A549 (cell line): ENCODE data around the gene RNF167. TPM values are rescaled to one million over a fixed set of nuclear protein-coding genes. Genes with fewer than 3 reads are reported as not detected.

Experiments used
- CBX2 ChIP-seq: fragments of 200-600 bp; sonication (generic); IDR thresholded peaks from 2 replicates; pipeline ENCODE4 v1.6.1; 2016; ENCODE audit warnings: low read depth, mild to moderate bottlenecking, borderline replicate concordance
- CBX8 ChIP-seq: fragments of 200-600 bp; sonication (generic); IDR thresholded peaks from 2 replicates; pipeline ENCODE4 v1.6.1; 2016
- EHF ChIP-seq: fragments of 250-450 bp; sonication (Bioruptor Pico); IDR thresholded peaks from 2 replicates; pipeline ENCODE4 v1.5.0; 2020; ENCODE audit warnings: mild to moderate bottlenecking
- EHMT2 ChIP-seq: fragments of 200-600 bp; sonication (generic); IDR thresholded peaks from 2 replicates; pipeline ENCODE4 v1.6.1; 2016; ENCODE audit warnings: antibody characterized with exemption, low read depth, mild to moderate bottlenecking, moderate library complexity
- ESRRA ChIP-seq: fragments of 150-350 bp; IDR thresholded peaks from 2 replicates; pipeline ENCODE4 v1.6.1; 2014; ENCODE audit warnings: mild to moderate bottlenecking, low read length, borderline replicate concordance
- FOSB ChIP-seq: fragments of 250-450 bp; sonication (Bioruptor Pico); IDR thresholded peaks from 2 replicates; pipeline ENCODE4 v1.5.0; 2020; ENCODE audit warnings: mild to moderate bottlenecking, moderate library complexity
- HDAC2 ChIP-seq: fragments of 200-600 bp; sonication (generic); IDR thresholded peaks from 2 replicates; pipeline ENCODE4 v1.6.1; 2016
- HEYL ChIP-seq: fragments of 250-450 bp; sonication (Bioruptor Pico); IDR thresholded peaks from 2 replicates; pipeline ENCODE4 v1.8.0; 2021; ENCODE audit warnings: mild to moderate bottlenecking, moderate library complexity
- HOXA7 ChIP-seq: fragments of 250-450 bp; sonication (Bioruptor Pico); IDR thresholded peaks from 2 replicates; pipeline ENCODE4 v1.5.0; 2020; ENCODE audit warnings: mild to moderate bottlenecking, moderate library complexity
- HOXB13 ChIP-seq: fragments of 250-450 bp; sonication (Bioruptor Pico); IDR thresholded peaks from 2 replicates; pipeline ENCODE4 v1.5.0; 2020; ENCODE audit warnings: low read depth, mild to moderate bottlenecking, moderate library complexity
- JUN ChIP-seq, 2 experiments: fragments of >200 bp; sonication (Bioruptor Twin); formaldehyde crosslinking; IDR thresholded peaks; 2 replicates in 1 of 2; 3 replicates in 1 of 2; pipeline ENCODE4 v1.6.1; 2016 to 2017
- JUNB ChIP-seq: fragments of >200 bp; sonication (Bioruptor Twin); formaldehyde crosslinking; IDR thresholded peaks from 2 replicates; pipeline ENCODE4 v1.6.1; 2016
- KDM1A ChIP-seq: fragments of 200-600 bp; sonication (generic); IDR thresholded peaks from 2 replicates; pipeline ENCODE4 v1.6.1; 2016; ENCODE audit warnings: low read depth, mild to moderate bottlenecking
- MAZ ChIP-seq: fragments of 150-350 bp; IDR thresholded peaks from 2 replicates; pipeline ENCODE4 v1.6.1; 2014; ENCODE audit warnings: antibody characterized with exemption, low read depth, low read length, borderline replicate concordance
- MYC ChIP-seq: IDR thresholded peaks from 2 replicates; pipeline ENCODE4 v1.6.1; 2012; ENCODE audit warnings: mild to moderate bottlenecking, inconsistent platforms, low read length, improper control_type of control experiment, borderline replicate concordance
- NFE2L2 ChIP-seq: fragments of 150-350 bp; conservative IDR thresholded peaks from 2 replicates; pipeline ENCODE4 v1.6.1; 2014; ENCODE audit warnings: low read length
- NPAS2 ChIP-seq: fragments of 250-450 bp; sonication (Bioruptor Pico); IDR thresholded peaks from 2 replicates; pipeline ENCODE4 v1.8.0; 2022; ENCODE audit warnings: mild to moderate bottlenecking, moderate library complexity, borderline replicate concordance
- NR3C1 ChIP-seq: fragments of >200 bp; sonication (Bioruptor Twin); formaldehyde crosslinking; IDR thresholded peaks from 3 replicates; pipeline ENCODE4 v1.6.1; 2017
- POLR2AphosphoS2 ChIP-seq: conservative IDR thresholded peaks from 2 replicates; pipeline ENCODE4 v1.6.1; 2012; ENCODE audit warnings: low read length, improper control_type of control experiment, inconsistent platforms
- RAD21 ChIP-seq, 2 experiments: fragments of >200 bp in 1 of 2; sonication (Bioruptor Twin) in 1 of 2; formaldehyde crosslinking in 1 of 2; IDR thresholded peaks in 1 of 2; conservative IDR thresholded peaks in 1 of 2; 2 replicates in 1 of 2; 3 replicates in 1 of 2; pipeline ENCODE4 v1.6.1; 2012 to 2018; ENCODE audit warnings: inconsistent platforms in 1 of 2
- RNF2 ChIP-seq: fragments of 200-600 bp; sonication (generic); IDR thresholded peaks from 2 replicates; pipeline ENCODE4 v1.6.1; 2016; ENCODE audit warnings: low read depth, mild to moderate bottlenecking, antibody characterized with exemption, moderate library complexity, borderline replicate concordance
- SREBF2 ChIP-seq: fragments of 450-650 bp; IDR thresholded peaks from 2 replicates; pipeline ENCODE4 v1.6.1; 2014; ENCODE audit warnings: mild to moderate bottlenecking, moderate library complexity
- ZC3H11A ChIP-seq: fragments of 450-650 bp; IDR thresholded peaks from 2 replicates; pipeline ENCODE4 v1.6.1; 2014; ENCODE audit warnings: antibody characterized with exemption, mild to moderate bottlenecking
- ZFP36 ChIP-seq: fragments of 450-650 bp; IDR thresholded peaks from 2 replicates; pipeline ENCODE4 v1.6.1; 2014; ENCODE audit warnings: borderline replicate concordance; ENCODE audit not compliant: partially characterized antibody
- polyA plus RNA-seq, 4 experiments: library from polyadenylated mRNA; depleted of rRNA in 3 of 4; stranded (reverse); fragments of >200 nt; fragmentation: RNase III in 1 of 4; extraction: RNeasy Plus Mini Kit Qiagen cat#74134 plus additional on column Dnase treatment in 1 of 4; gene quantifications; 2 replicates in 3 of 4; 3 replicates in 1 of 4; pipeline ENCODE4 v1.2.3, GENCODE V29; 2011 to 2017
- TF ChIP-seq, protein P1 (sequence below): fragments of 250-450 bp; sonication (Bioruptor Pico); IDR thresholded peaks from 2 replicates; pipeline ENCODE4 v1.5.0; 2021; ENCODE audit warnings: mild to moderate bottlenecking, moderate library complexity, borderline replicate concordance
- TF ChIP-seq, protein P2 (sequence below): fragments of >200 bp; sonication (Bioruptor Twin); formaldehyde crosslinking; IDR thresholded peaks from 3 replicates; pipeline ENCODE4 v1.5.1; 2016
- TF ChIP-seq, protein P3 (sequence below): fragments of 200-600 bp; sonication (generic); IDR thresholded peaks from 2 replicates; pipeline ENCODE4 v1.6.1; 2016; ENCODE audit warnings: antibody characterized with exemption, mild to moderate bottlenecking, moderate library complexity
- TF ChIP-seq, protein P4 (sequence below): fragments of >200 bp; sonication (Bioruptor Twin); formaldehyde crosslinking; IDR thresholded peaks from 3 replicates; pipeline ENCODE4 v1.6.1; 2016
- TF ChIP-seq, protein P5 (sequence below): IDR thresholded peaks from 2 replicates; pipeline ENCODE4 v1.6.1; 2012
- TF ChIP-seq, protein P6 (sequence below): fragments of 150-350 bp; IDR thresholded peaks from 2 replicates; pipeline ENCODE4 v1.6.1; 2014; ENCODE audit warnings: low read depth, mild to moderate bottlenecking, low read length
- TF ChIP-seq, protein P7 (sequence below): IDR thresholded peaks from 2 replicates; pipeline ENCODE4 v1.6.1; 2012; ENCODE audit warnings: low read depth, borderline replicate concordance

Gene RNF167
- polyA plus RNA-seq, 2 of the 4 experiments (the other 2 are of a cell fraction): 86.4 to 98.7 TPM

DNA sequence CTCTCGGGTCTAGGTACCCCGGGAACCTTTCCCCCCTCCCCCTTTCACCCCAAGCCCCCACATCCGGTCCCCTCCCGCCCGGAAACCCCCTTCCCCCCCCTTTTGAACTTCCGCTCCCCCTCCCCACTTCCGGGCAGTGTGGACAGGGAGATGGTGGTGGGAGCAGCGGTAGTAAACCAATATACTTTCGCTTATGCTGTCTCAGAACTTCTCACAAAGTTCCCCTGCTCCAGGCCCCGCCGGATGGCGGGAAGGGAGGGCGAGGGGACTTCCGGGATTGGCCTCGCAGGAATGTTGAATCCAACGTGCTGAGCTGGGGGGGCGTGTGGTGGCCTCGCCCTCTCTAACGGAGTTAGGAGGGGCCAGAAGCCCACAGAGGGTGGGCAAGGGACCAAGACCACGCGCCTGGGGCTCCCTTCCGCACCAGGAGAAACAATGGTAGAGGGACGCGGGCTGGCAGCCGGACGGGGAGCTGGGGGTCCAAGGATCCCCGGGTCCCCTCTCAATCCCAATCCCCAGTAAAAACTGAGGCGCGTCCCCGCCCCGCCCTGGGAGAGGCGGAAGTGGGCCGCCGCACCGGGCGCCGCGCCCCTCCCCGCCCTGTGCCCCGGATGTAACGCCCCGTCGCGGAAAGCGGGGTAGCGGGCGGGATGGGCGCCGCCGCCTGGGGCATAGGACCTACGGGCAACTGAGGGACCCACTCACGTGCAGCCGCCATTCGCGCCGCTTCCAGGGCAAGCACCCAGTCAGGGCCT is 7.5 kb downstream of the RNF167 start (continued):
- TF ChIP-seq, protein P1, sequence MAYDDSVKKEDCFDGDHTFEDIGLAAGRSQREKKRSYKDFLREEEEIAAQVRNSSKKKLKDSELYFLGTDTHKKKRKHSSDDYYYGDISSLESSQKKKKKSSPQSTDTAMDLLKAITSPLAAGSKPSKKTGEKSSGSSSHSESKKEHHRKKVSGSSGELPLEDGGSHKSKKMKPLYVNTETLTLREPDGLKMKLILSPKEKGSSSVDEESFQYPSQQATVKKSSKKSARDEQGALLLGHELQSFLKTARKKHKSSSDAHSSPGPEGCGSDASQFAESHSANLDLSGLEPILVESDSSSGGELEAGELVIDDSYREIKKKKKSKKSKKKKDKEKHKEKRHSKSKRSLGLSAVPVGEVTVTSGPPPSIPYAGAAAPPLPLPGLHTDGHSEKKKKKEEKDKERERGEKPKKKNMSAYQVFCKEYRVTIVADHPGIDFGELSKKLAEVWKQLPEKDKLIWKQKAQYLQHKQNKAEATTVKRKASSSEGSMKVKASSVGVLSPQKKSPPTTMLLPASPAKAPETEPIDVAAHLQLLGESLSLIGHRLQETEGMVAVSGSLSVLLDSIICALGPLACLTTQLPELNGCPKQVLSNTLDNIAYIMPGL (CRISPR knock-in tag): no peak
- TF ChIP-seq CBX8 (no peak), JUNB (no peak), HDAC2 (no peak), JUN (IDR thresholded peaks at IDR 0.05) (no peak), RNF2 (no peak), KDM1A (no peak), NFE2L2 (no peak), ZFP36 (no peak), NPAS2 (CRISPR knock-in tag) (no peak), HOXA7 (CRISPR knock-in tag) (peak; percentile 81; the same call in 1 of the 2 replicates), ESRRA (no peak), MYC (no peak), FOSB (peak; percentile 77; the same call in 1 of the 2 replicates), ZC3H11A (no peak), MAZ (peak; percentile 10; the same call in 1 of the 2 replicates), CBX2 (no peak), RAD21 (conservative IDR thresholded peaks at IDR 0.05 in 1 of 2, IDR thresholded peaks at IDR 0.05 in 1 of 2) (no peak), POLR2AphosphoS2 (0 out of 2 replicates have a peak, but pooled peaks have one; percentile 34), EHMT2 (no peak), HOXB13 (no peak), SREBF2 (no peak), HEYL (no peak), EHF (CRISPR knock-in tag) (peak; percentile 76), NR3C1 (no peak)
- TF ChIP-seq, protein P2, sequence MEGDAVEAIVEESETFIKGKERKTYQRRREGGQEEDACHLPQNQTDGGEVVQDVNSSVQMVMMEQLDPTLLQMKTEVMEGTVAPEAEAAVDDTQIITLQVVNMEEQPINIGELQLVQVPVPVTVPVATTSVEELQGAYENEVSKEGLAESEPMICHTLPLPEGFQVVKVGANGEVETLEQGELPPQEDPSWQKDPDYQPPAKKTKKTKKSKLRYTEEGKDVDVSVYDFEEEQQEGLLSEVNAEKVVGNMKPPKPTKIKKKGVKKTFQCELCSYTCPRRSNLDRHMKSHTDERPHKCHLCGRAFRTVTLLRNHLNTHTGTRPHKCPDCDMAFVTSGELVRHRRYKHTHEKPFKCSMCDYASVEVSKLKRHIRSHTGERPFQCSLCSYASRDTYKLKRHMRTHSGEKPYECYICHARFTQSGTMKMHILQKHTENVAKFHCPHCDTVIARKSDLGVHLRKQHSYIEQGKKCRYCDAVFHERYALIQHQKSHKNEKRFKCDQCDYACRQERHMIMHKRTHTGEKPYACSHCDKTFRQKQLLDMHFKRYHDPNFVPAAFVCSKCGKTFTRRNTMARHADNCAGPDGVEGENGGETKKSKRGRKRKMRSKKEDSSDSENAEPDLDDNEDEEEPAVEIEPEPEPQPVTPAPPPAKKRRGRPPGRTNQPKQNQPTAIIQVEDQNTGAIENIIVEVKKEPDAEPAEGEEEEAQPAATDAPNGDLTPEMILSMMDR: no peak
- TF ChIP-seq, protein P3, sequence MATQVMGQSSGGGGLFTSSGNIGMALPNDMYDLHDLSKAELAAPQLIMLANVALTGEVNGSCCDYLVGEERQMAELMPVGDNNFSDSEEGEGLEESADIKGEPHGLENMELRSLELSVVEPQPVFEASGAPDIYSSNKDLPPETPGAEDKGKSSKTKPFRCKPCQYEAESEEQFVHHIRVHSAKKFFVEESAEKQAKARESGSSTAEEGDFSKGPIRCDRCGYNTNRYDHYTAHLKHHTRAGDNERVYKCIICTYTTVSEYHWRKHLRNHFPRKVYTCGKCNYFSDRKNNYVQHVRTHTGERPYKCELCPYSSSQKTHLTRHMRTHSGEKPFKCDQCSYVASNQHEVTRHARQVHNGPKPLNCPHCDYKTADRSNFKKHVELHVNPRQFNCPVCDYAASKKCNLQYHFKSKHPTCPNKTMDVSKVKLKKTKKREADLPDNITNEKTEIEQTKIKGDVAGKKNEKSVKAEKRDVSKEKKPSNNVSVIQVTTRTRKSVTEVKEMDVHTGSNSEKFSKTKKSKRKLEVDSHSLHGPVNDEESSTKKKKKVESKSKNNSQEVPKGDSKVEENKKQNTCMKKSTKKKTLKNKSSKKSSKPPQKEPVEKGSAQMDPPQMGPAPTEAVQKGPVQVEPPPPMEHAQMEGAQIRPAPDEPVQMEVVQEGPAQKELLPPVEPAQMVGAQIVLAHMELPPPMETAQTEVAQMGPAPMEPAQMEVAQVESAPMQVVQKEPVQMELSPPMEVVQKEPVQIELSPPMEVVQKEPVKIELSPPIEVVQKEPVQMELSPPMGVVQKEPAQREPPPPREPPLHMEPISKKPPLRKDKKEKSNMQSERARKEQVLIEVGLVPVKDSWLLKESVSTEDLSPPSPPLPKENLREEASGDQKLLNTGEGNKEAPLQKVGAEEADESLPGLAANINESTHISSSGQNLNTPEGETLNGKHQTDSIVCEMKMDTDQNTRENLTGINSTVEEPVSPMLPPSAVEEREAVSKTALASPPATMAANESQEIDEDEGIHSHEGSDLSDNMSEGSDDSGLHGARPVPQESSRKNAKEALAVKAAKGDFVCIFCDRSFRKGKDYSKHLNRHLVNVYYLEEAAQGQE: no peak
- TF ChIP-seq, protein P4, sequence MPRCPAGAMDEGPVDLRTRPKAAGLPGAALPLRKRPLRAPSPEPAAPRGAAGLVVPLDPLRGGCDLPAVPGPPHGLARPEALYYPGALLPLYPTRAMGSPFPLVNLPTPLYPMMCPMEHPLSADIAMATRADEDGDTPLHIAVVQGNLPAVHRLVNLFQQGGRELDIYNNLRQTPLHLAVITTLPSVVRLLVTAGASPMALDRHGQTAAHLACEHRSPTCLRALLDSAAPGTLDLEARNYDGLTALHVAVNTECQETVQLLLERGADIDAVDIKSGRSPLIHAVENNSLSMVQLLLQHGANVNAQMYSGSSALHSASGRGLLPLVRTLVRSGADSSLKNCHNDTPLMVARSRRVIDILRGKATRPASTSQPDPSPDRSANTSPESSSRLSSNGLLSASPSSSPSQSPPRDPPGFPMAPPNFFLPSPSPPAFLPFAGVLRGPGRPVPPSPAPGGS: peak; percentile 27; the same call in 1 of the 3 replicates
- TF ChIP-seq, protein P5, sequence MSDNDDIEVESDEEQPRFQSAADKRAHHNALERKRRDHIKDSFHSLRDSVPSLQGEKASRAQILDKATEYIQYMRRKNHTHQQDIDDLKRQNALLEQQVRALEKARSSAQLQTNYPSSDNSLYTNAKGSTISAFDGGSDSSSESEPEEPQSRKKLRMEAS: peak; percentile 94
- TF ChIP-seq, protein P6, sequence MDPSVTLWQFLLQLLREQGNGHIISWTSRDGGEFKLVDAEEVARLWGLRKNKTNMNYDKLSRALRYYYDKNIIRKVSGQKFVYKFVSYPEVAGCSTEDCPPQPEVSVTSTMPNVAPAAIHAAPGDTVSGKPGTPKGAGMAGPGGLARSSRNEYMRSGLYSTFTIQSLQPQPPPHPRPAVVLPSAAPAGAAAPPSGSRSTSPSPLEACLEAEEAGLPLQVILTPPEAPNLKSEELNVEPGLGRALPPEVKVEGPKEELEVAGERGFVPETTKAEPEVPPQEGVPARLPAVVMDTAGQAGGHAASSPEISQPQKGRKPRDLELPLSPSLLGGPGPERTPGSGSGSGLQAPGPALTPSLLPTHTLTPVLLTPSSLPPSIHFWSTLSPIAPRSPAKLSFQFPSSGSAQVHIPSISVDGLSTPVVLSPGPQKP: 0 out of 2 replicates have a peak, but pooled peaks have one; percentile 70
- TF ChIP-seq, protein P7, sequence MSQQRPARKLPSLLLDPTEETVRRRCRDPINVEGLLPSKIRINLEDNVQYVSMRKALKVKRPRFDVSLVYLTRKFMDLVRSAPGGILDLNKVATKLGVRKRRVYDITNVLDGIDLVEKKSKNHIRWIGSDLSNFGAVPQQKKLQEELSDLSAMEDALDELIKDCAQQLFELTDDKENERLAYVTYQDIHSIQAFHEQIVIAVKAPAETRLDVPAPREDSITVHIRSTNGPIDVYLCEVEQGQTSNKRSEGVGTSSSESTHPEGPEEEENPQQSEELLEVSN: peak; percentile 92
